Epithelial cell of esophagus (primary cell): ENCODE measurements around the gene KCTD2.

Experiments used
- DNase-seq: peaks from one replicate; pipeline ENCODE4 v3.0.0; 2010; ENCODE audit warnings: low read depth
- H3K4me3 ChIP-seq: 2 replicates; pipeline ENCODE4 v1.5.1; 2011; ENCODE audit warnings: mild to moderate bottlenecking, low read length, control low read depth
- CTCF ChIP-seq: IDR thresholded peaks from 2 replicates; pipeline ENCODE4 v1.5.1; 2011; ENCODE audit warnings: low read depth, mild to moderate bottlenecking, low read length, control low read depth, inconsistent platforms; ENCODE audit not compliant: insufficient read depth; ENCODE audit errors: missing control alignments

KCTD2 gene

GRCh38 chr17:75113798-75114551 is 67.0 kb downstream of the KCTD2 start:
- peak; percentile 90 for TF ChIP-seq CTCF
- peak overlapping the region; percentile 39 for H3K4me3 ChIP-seq

GRCh38 chr17:75114552-75115314 is 67.7 kb downstream of the KCTD2 start:
- no peak for TF ChIP-seq CTCF
- peak overlapping the region; percentile 39 for H3K4me3 ChIP-seq
- peak; percentile 40 for DNase-seq

More at GRCh38 chr17:75113798-75114551, 67.0 kb downstream of the KCTD2 start:
- DNase-seq: peak; percentile 90
